GM12874 (cell line): ENCODE data around the gene SRP54.

ENCODE experiments used
- CTCF ChIP-seq: IDR thresholded peaks from 2 replicates; pipeline ENCODE4 v1.5.1; 2011; ENCODE audit warnings: low read depth, mild to moderate bottlenecking, control low read depth, low read length, moderate library complexity; ENCODE audit not compliant: insufficient read depth

Gene SRP54

DNA sequence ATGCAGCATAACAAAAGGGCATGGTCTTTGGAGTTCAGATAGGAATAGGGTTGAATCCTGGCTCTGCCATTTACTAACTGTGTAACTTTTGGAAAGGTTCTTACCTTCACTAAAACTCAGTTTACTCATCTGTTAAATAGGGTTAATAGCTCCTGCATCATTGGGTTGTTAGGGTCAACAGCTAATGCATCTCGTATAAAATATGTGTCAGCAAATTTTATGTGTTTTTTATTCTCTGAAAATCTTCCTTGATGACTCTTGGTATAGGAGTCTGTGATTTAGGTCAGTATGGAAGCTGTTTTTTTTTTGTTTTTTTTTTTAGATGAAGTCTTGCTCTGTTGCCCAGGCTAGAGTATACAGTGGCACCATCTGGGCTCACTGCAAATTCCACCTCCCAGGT is 36.1 kb upstream of the SRP54 start:
- no peak for TF ChIP-seq CTCF

GRCh38 chr14:34951286-34951685 is 31.5 kb upstream of the SRP54 start:
- no peak for TF ChIP-seq CTCF

DNA sequence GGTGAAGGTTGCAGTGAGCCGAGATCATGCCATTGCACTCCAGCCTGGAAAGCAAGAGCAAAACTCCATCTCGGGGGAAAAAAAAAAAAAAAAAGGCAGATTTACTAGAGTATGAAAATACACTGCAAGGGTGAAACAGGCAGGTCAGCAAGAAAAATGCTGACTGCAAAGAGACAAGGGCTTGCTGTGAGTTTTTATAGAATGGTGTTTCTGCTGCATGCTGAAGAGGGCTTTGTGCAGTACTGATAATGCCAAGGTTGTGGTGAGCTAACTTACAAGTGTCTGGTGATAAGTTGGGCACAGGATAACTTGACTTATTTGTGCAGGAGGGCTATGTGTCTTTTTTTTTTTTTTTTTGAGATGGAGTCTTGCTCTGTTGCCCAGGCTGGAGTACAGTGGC is 25.9 kb upstream of the SRP54 start:
- no peak for TF ChIP-seq CTCF

- no peak for TF ChIP-seq CTCF
Measured at GRCh38 chr14:34957771-34958286, 25.0 kb upstream of the SRP54 start.

DNA sequence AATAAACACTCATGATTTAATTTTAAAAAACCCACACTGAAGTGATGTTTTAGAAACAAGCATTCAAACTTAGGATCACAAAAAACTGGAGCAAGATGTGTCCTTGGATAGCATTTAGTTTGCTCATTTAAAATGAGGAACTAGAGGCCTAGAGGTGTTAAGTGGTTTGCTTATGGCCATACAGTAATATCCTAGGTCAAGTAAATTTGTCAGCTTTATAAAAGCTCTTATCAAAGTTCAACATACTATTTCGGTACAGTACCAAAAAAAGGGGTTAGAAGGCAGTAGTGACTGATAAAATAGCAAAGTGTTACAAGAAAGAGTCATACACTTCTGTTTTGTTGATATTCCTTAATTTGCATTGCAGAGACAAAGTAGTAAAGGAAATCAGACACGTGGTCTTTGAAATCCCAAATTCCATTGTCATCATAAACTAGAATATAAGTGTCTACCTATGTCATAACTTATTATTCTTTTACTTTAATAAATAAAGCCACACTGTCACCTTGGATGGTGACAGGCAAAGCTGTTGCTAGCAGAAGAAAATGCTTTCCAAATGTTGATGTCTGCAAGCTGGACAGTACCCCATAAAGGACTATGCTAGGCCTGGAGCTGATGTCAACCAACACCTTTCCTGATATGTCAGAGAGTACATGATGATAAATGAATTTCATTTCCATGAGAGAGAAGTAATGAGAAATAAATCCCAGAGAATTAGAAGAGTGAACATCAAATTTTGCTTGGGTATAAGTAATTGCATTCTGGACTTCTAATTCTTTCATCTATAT is 17.6 kb upstream of the SRP54 start:
- TF ChIP-seq CTCF: no peak

GRCh38 chr14:34965912-34966311 is 16.9 kb upstream of the SRP54 start:
- TF ChIP-seq CTCF: no peak

- TF ChIP-seq CTCF: no peak
Measured at GRCh38 chr14:34966413-34966812, 16.4 kb upstream of the SRP54 start.
